H9 (cell line): Measurements from ENCODE around the gene SETDB1. TPM values are rescaled to one million over a fixed set of nuclear protein-coding genes. Genes with fewer than 3 reads are reported as not detected.

Experiments used
- DNase-seq: peaks from one replicate; pipeline ENCODE4 v3.0.0-alpha.2; 2017
- H2AFZ ChIP-seq: one replicate; pipeline ENCODE4 v1.6.1; 2013; ENCODE audit warnings: mild to moderate bottlenecking, low read length, control low read depth, moderate library complexity
- H2AK5ac ChIP-seq: 2 replicates; pipeline ENCODE4 v1.6.1; 2013; ENCODE audit warnings: low read length, control low read depth, mixed read lengths; ENCODE audit not compliant: insufficient read length
- H2BK120ac ChIP-seq: one replicate; pipeline ENCODE4 v1.6.1; 2013; ENCODE audit warnings: low read depth, mild to moderate bottlenecking, low read length, control low read depth, inconsistent platforms; ENCODE audit not compliant: poor library complexity, severe bottlenecking
- H2BK12ac ChIP-seq: 2 replicates; pipeline ENCODE4 v1.6.1; 2013; ENCODE audit warnings: low read length, control low read depth, mixed read lengths, low read depth; ENCODE audit not compliant: insufficient read length
- H2BK15ac ChIP-seq: 2 replicates; pipeline ENCODE4 v1.6.1; 2013; ENCODE audit warnings: low read depth, low read length, control low read depth
- H2BK20ac ChIP-seq: one replicate; pipeline ENCODE4 v1.6.1; 2013; ENCODE audit warnings: low read depth, mild to moderate bottlenecking, low read length, control low read depth, inconsistent platforms; ENCODE audit not compliant: poor library complexity, severe bottlenecking
- H2BK5ac ChIP-seq: 2 replicates; pipeline ENCODE4 v1.6.1; 2013; ENCODE audit warnings: low read length, control low read depth, mixed read lengths; ENCODE audit not compliant: insufficient read length
- H3K14ac ChIP-seq: 2 replicates; pipeline ENCODE4 v1.6.1; 2013; ENCODE audit warnings: low read length, control low read depth; ENCODE audit not compliant: insufficient read depth
- H3K18ac ChIP-seq: 2 replicates; pipeline ENCODE4 v1.6.1; 2013; ENCODE audit warnings: low read depth, mild to moderate bottlenecking, mixed read lengths, low read length, control low read depth; ENCODE audit not compliant: insufficient read length
- H3K23ac ChIP-seq: 2 replicates; pipeline ENCODE4 v1.6.1; 2013; ENCODE audit warnings: low read length, control low read depth, mixed read lengths, low read depth; ENCODE audit not compliant: insufficient read length
- H3K23me2 ChIP-seq: 2 replicates; pipeline ENCODE4 v1.6.1; 2013; ENCODE audit warnings: low read depth, mild to moderate bottlenecking, mixed read lengths, low read length, control low read depth; ENCODE audit not compliant: insufficient read length, poor library complexity, severe bottlenecking
- H3K27ac ChIP-seq: 2 replicates; pipeline ENCODE4 v1.5.1; 2013; ENCODE audit warnings: low read length, control low read depth, mixed read lengths, low read depth; ENCODE audit not compliant: insufficient read length
- H3K27me3 ChIP-seq: 2 replicates; pipeline ENCODE4 v1.6.1; 2013; ENCODE audit warnings: low read length, control low read depth, inconsistent platforms; ENCODE audit not compliant: insufficient read depth
- H3K4ac ChIP-seq: 2 replicates; pipeline ENCODE4 v1.6.1; 2013; ENCODE audit warnings: low read depth, mild to moderate bottlenecking, control low read depth, inconsistent platforms, low read length, moderate library complexity
- H3K4me1 ChIP-seq: 2 replicates; pipeline ENCODE4 v1.6.1; 2013; ENCODE audit warnings: low read length, control low read depth, inconsistent platforms; ENCODE audit not compliant: insufficient read depth
- H3K4me2 ChIP-seq: 2 replicates; pipeline ENCODE4 v1.6.1; 2013; ENCODE audit warnings: low read length, control low read depth, mixed read lengths; ENCODE audit not compliant: insufficient read length, insufficient read depth
- H3K56ac ChIP-seq: 2 replicates; pipeline ENCODE4 v1.6.1; 2013; ENCODE audit warnings: low read depth, mild to moderate bottlenecking, mixed read lengths, low read length, control low read depth; ENCODE audit not compliant: insufficient read length
- H3K79me1 ChIP-seq: 2 replicates; pipeline ENCODE4 v1.6.1; 2013; ENCODE audit warnings: low read depth, mild to moderate bottlenecking, moderate library complexity, low read length, control low read depth, inconsistent platforms; ENCODE audit not compliant: insufficient read depth, poor library complexity, severe bottlenecking
- H3K79me2 ChIP-seq: 2 replicates; pipeline ENCODE4 v1.6.1; 2013; ENCODE audit warnings: low read length, control low read depth, inconsistent platforms; ENCODE audit not compliant: insufficient read depth
- H3K9ac ChIP-seq: 2 replicates; pipeline ENCODE4 v1.6.1; 2013; ENCODE audit warnings: low read length, control low read depth, mixed read lengths; ENCODE audit not compliant: insufficient read length; ENCODE audit errors: extremely low read depth
- H3K9me3 ChIP-seq: one replicate; pipeline ENCODE4 v1.6.1; 2013; ENCODE audit warnings: low read depth, low read length, inconsistent platforms; ENCODE audit not compliant: control insufficient read depth
- H3T11ph ChIP-seq: one replicate; pipeline ENCODE4 v1.6.1; 2013; ENCODE audit warnings: mild to moderate bottlenecking, low read length, control low read depth, inconsistent platforms
- H4K20me1 ChIP-seq: one replicate; pipeline ENCODE4 v1.6.1; 2013; ENCODE audit not compliant: control insufficient read depth, insufficient read length, insufficient read depth
- H4K5ac ChIP-seq: 2 replicates; pipeline ENCODE4 v1.6.1; 2013; ENCODE audit warnings: low read depth, mild to moderate bottlenecking, mixed read lengths, low read length, control low read depth; ENCODE audit not compliant: insufficient read length
- H4K8ac ChIP-seq: replicated peaks from 2 replicates; pipeline ENCODE4 v1.6.1; 2013; ENCODE audit warnings: low read length, control low read depth, mixed read lengths, low read depth; ENCODE audit not compliant: insufficient read length
- H4K91ac ChIP-seq: 2 replicates; pipeline ENCODE4 v1.6.1; 2013; ENCODE audit warnings: low read depth, mild to moderate bottlenecking, moderate library complexity, mixed read lengths, low read length, control low read depth; ENCODE audit not compliant: insufficient read length
- H3K27ac Mint-ChIP-seq, 3 experiments: 2 replicates in 2 of 3; 3 replicates in 1 of 3; pipeline ENCODE4 v1.8.0; 2020 to 2021; ENCODE audit warnings: mixed read lengths in 3 of 3, mild to moderate bottlenecking in 1 of 3, moderate library complexity in 1 of 3
- H3K27me3 Mint-ChIP-seq: 2 replicates; pipeline ENCODE4 v1.8.0; 2021; ENCODE audit warnings: low read depth, mild to moderate bottlenecking, moderate library complexity, mixed read lengths
- H3K36me3 Mint-ChIP-seq, 3 experiments: 2 replicates in 2 of 3; 3 replicates in 1 of 3; pipeline ENCODE4 v1.8.0; 2020 to 2021; ENCODE audit warnings: low read depth in 3 of 3, mixed read lengths in 3 of 3; ENCODE audit not compliant: insufficient read depth in 1 of 3
- H3K4me1 Mint-ChIP-seq, 2 experiments: 2 replicates each; pipeline ENCODE4 v1.8.0; 2020; ENCODE audit warnings: mixed read lengths in 2 of 2
- H3K4me3 Mint-ChIP-seq, 2 experiments: 2 replicates in 1 of 2; 3 replicates in 1 of 2; pipeline ENCODE4 v1.8.0; 2020 to 2021; ENCODE audit warnings: mild to moderate bottlenecking in 2 of 2, mixed read lengths in 2 of 2, moderate library complexity in 1 of 2
- H3K9me3 Mint-ChIP-seq, 2 experiments: 2 replicates in 1 of 2; 3 replicates in 1 of 2; pipeline ENCODE4 v1.8.0; 2020; ENCODE audit warnings: mild to moderate bottlenecking in 2 of 2, mixed read lengths in 2 of 2, moderate library complexity in 1 of 2
- WGBS: extraction: QIAGEN DNeasy Blood & Tissue Kit; methylation state at CpG from one replicate; pipeline ENCODE4 v1.1.7; 2013; ENCODE audit warnings: missing lambda C conversion rate, low lambda C conversion rate, mixed read lengths; ENCODE audit not compliant: insufficient read length; ENCODE audit errors: extremely low coverage; 5-methylcytosine and 5-hydroxymethylcytosine counted together
- total RNA-seq: library from RNA; stranded (reverse); gene quantifications from 2 replicates; pipeline ENCODE4 v1.2.1, GENCODE V29; 2021
- TF ChIP-seq, protein P1 (sequence below): fragments of 200-600 bp; sonication (generic); conservative IDR thresholded peaks from 3 replicates; pipeline ENCODE4 v1.8.0; 2021; ENCODE audit warnings: antibody characterized with exemption, mild to moderate bottlenecking

The SETDB1 gene
- total RNA-seq, 1 experiment from 2014 or later: 62.1 TPM

DNA sequence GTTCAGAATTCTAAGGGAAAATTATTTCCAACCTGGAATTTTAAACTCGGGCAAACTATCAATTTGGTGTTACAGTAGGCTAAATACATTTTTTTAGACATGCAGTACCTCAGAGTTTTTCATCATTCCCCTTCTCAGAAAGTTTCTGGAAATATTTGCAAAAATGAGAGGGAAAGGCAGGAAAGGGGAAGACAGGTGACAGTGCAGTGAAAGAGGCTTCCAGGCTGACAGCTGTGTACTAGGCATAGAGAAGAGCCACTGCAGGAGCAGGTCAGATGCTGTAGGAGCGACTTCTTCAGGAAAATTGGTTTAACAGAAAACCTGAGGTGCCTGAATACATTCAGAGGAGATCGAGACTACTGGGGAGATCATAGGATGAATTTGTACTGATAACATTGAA is 28.5 kb downstream of the SETDB1 start:
- no peak overlapping the region for H3K4me3 Mint-ChIP-seq
- DNase-seq: no peak
- Histone ChIP-seq H4K8ac (no peak overlapping the region), H3K79me1 (no peaks in the 10 kb centered on the region), H3K23me2 (no peaks in the 10 kb centered on the region), H2BK120ac (no peak overlapping the region), H3K56ac (no peak overlapping the region), H3K14ac (no peak overlapping the region), H2AK5ac (no peak overlapping the region), H2BK20ac (no peak overlapping the region), H3T11ph (no peak overlapping the region), H2BK12ac (no peak overlapping the region), H3K9me3 (no peaks in the 10 kb centered on the region), H3K27ac (no peak overlapping the region), H3K4me1 (no peaks in the 10 kb centered on the region), H3K4ac (no peak overlapping the region), H3K18ac (no peak overlapping the region), H3K23ac (no peak overlapping the region), H2BK15ac (no peak overlapping the region), H2BK5ac (no peak overlapping the region), H3K79me2 (no peaks in the 10 kb centered on the region), H2AFZ (no peak overlapping the region), H4K91ac (no peak overlapping the region), H4K20me1 (no peaks in the 10 kb centered on the region), H3K9ac (no peak overlapping the region), H4K5ac (no peak overlapping the region), H3K27me3 (no peaks in the 10 kb centered on the region), H3K4me2 (no peak overlapping the region)
- H3K27ac Mint-ChIP-seq: no peak overlapping the region
- no CpG with 5 or more reads among the region's 3 CpGs for WGBS
- TF ChIP-seq, protein P1, sequence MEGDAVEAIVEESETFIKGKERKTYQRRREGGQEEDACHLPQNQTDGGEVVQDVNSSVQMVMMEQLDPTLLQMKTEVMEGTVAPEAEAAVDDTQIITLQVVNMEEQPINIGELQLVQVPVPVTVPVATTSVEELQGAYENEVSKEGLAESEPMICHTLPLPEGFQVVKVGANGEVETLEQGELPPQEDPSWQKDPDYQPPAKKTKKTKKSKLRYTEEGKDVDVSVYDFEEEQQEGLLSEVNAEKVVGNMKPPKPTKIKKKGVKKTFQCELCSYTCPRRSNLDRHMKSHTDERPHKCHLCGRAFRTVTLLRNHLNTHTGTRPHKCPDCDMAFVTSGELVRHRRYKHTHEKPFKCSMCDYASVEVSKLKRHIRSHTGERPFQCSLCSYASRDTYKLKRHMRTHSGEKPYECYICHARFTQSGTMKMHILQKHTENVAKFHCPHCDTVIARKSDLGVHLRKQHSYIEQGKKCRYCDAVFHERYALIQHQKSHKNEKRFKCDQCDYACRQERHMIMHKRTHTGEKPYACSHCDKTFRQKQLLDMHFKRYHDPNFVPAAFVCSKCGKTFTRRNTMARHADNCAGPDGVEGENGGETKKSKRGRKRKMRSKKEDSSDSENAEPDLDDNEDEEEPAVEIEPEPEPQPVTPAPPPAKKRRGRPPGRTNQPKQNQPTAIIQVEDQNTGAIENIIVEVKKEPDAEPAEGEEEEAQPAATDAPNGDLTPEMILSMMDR: no peak
- no peaks in the 10 kb centered on the region for H3K9me3 Mint-ChIP-seq
- no peaks in the 10 kb centered on the region for H3K27me3 Mint-ChIP-seq
- no peaks in the 10 kb centered on the region for H3K4me1 Mint-ChIP-seq
- H3K36me3 Mint-ChIP-seq: peaks cover 35 to 89% (median 78%) of the 10 kb centered on the region in 3 experiments
